NCI-H2196 (cell line): ENCODE measurements around the gene FEM1A.
"Not testable (repeated sequence)": the region's sequence is repeated elsewhere in the genome, so short reads cannot be mapped to it uniquely, and the experiment has no call there.

ENCODE experiments used
- DNase-seq: peaks from one replicate; lab custom pipeline; 2025; ENCODE audit not compliant: unreplicated experiment; lab: John Stamatoyannopoulos, UW

The FEM1A gene

GRCh38 chr19:4791183-4792018 is at the start of gene FEM1A:
Gene FEM1A, plus strand, starts transcription at chr19:4791734. Its CDS starts 121 bp downstream, at chr19:4791855.
- peak; percentile 100 for DNase-seq

- DNase-seq = no peak
Measured at GRCh38 chr19:4742723-4743646, 48.5 kb upstream of the FEM1A start.

- no peak for DNase-seq
Measured at GRCh38 chr19:4744451-4745174, 46.9 kb upstream of the FEM1A start.

GRCh38 chr19:4745175-4745574 is 46.4 kb upstream of the FEM1A start:
- DNase-seq = not testable (repeated sequence)

- DNase-seq = no peak
Measured at GRCh38 chr19:4745986-4746385, 45.5 kb upstream of the FEM1A start.

- DNase-seq = no peak
Measured at GRCh38 chr19:4748185-4748584, 43.3 kb upstream of the FEM1A start.

- DNase-seq = no peak
Measured at GRCh38 chr19:4748589-4748988, 42.9 kb upstream of the FEM1A start.

- no peak for DNase-seq
Measured at GRCh38 chr19:4749870-4750590, 41.5 kb upstream of the FEM1A start.

- DNase-seq = peak; percentile 39
Measured at GRCh38 chr19:4754248-4754647, 37.3 kb upstream of the FEM1A start.

- no peak for DNase-seq
Measured at GRCh38 chr19:4755459-4755858, 36.1 kb upstream of the FEM1A start.

GRCh38 chr19:4758082-4758481 is 33.5 kb upstream of the FEM1A start:
- DNase-seq = no peak

- DNase-seq = no peak
Measured at GRCh38 chr19:4758659-4759058, 32.9 kb upstream of the FEM1A start.

- DNase-seq = peak; percentile 97
Measured at GRCh38 chr19:4759388-4760284, 31.9 kb upstream of the FEM1A start.

- no peak for DNase-seq
Measured at GRCh38 chr19:4760285-4760650, 31.3 kb upstream of the FEM1A start.

- no peak for DNase-seq
Measured at GRCh38 chr19:4763021-4763420, 28.5 kb upstream of the FEM1A start.

- no peak for DNase-seq
Measured at GRCh38 chr19:4764393-4764660, 27.2 kb upstream of the FEM1A start.

- DNase-seq = peak; percentile 92
Measured at GRCh38 chr19:4768934-4769777, 22.4 kb upstream of the FEM1A start.

GRCh38 chr19:4772566-4772965 is 19.0 kb upstream of the FEM1A start:
- no peak for DNase-seq

- no peak for DNase-seq
Measured at GRCh38 chr19:4773047-4773640, 18.4 kb upstream of the FEM1A start.
